Mucosa of descending colon (tissue), 3 donors: ENCODE data around the gene GSG1L. TPM values are rescaled to one million over a fixed set of nuclear protein-coding genes. Genes with fewer than 3 reads are reported as not detected.
"Not testable (repeated sequence)": the region's sequence is repeated elsewhere in the genome, so short reads cannot be mapped to it uniquely, and the experiment has no call there.

Experiments
- ATAC-seq: fragments of 200-7000 bp; cut with Tn5 transposase; one replicate; pipeline ENCODE4 v1.9.1; 2020; ENCODE audit warnings: mild to moderate bottlenecking, moderate library complexity
- DNase-seq, 3 donors: peaks; one replicate each; pipeline ENCODE4 v3.0.0-alpha.2; 2020
- H3K36me3 ChIP-seq: fragments of 200-600 bp; one replicate; pipeline ENCODE4 v1.8.0; 2021; ENCODE audit warnings: low read depth, mild to moderate bottlenecking
- H3K4me1 ChIP-seq: fragments of 200-600 bp; one replicate; pipeline ENCODE4 v1.8.0; 2021; ENCODE audit warnings: low read depth, mild to moderate bottlenecking
- H3K4me3 ChIP-seq: fragments of 200-600 bp; one replicate; pipeline ENCODE4 v1.8.0; 2021; ENCODE audit warnings: mild to moderate bottlenecking
- H3K9me3 ChIP-seq: fragments of 200-600 bp; one replicate; pipeline ENCODE4 v1.8.0; 2021; ENCODE audit warnings: mild to moderate bottlenecking
- CTCF ChIP-seq: fragments of 200-600 bp; IDR thresholded peaks from one replicate; pipeline ENCODE4 v1.8.0; 2022; ENCODE audit warnings: antibody characterized with exemption, mild to moderate bottlenecking
- intact Hi-C, 2 donors: fragments of 100-400 bp; cut with DNase I in 1 of 2; cut with micrococcal nuclease in 1 of 2; formaldehyde crosslinking; loops; one replicate each; pipeline versions ENCODE4 v1.11.0 to v1.11.1; 2022; cut with DNase I, micrococcal nuclease
- total RNA-seq, 3 donors: library from RNA; stranded (reverse); fragmentation: NEBNext Ultra II Directional in 2 of 3; extraction: Animal tissue kit (Norgen Biotek cat#: 25700) in 2 of 3; gene quantifications; one replicate each; pipeline versions ENCODE4 v1.2.1 to v1.2.4, GENCODE V29; 2021 to 2023
- donor health status: DM: no; HTN: no; CAD: no; lungs with moderate emphysema.
- donor health status: DM: no; HTN: no; CAD: no.
- donor health status: DM: no; HTN: yes; CAD: no.

GSG1L gene
- total RNA-seq, 3 donors from 2014 or later = 0.46 to 1.2 TPM; not detected in 1

DNA sequence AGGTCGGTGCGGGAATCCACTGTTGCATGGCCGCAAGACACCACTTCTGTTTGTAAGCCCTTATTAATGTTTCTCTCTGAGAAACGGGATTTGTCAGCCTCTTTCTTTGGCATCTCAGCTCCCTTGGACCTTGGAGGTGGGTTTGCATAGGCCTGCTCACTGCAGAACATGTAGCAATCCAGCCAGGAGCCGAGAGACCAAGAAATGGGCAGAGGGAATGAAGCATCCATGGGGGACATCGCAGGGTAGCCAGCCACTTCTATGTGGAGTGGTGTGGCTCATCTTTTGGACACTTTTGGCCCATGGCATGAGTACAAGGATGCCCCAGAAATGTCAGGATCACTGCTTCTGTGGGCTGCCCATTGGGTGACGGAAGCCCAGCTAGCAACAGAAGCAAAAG is 79.4 kb downstream of the GSG1L start:
- no peaks in the 10 kb centered on the region for H3K4me1 ChIP-seq
- ATAC-seq (no peak), DNase-seq (no peak)
- intact Hi-C loops = no loop called here
- H3K4me3 ChIP-seq = no peak overlapping the region
- no peak for TF ChIP-seq CTCF
- no peaks in the 10 kb centered on the region for H3K36me3 ChIP-seq
- H3K9me3 ChIP-seq = no peaks in the 10 kb centered on the region

DNA sequence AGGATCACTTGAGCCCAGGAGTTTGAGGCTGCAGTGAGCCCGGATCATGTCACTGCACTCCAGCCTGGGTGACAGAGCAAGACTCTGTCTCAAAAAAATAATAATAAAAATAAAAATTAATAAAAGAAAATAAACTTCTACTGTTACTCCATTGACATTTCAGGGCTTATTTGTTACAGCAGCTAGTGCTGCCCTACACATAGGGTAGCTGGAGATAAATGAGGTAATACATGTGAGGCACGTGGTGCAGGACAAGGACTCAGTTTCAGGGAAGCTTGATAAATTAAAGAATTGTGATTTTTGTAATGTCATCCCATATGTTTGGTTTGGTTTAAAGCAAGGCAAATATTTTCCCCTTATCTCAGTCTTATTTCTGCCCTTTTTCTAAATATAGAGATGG is 80.3 kb downstream of the GSG1L start:
- H3K4me1 ChIP-seq = no peaks in the 10 kb centered on the region
- intact Hi-C loops = no loop called here
- no peak overlapping the region for H3K4me3 ChIP-seq
- H3K9me3 ChIP-seq = no peaks in the 10 kb centered on the region
- H3K36me3 ChIP-seq = no peaks in the 10 kb centered on the region
- DNase-seq (no peak), ATAC-seq (no peak)
- TF ChIP-seq CTCF = no peak

- Histone ChIP-seq H3K4me1 (no peaks in the 10 kb centered on the region), H3K36me3 (no peaks in the 10 kb centered on the region), H3K9me3 (no peaks in the 10 kb centered on the region), H3K4me3 (no peak overlapping the region)
- no peak for TF ChIP-seq CTCF
- DNase-seq = no peak
- intact Hi-C loops = no loop called here
- ATAC-seq = no peak
These were observed 81.3 kb downstream of the GSG1L start for GRCh38 chr16:27982184-27982583.

GRCh38 chr16:27980919-27981700 is 82.4 kb downstream of the GSG1L start:
- Histone ChIP-seq H3K4me1 (no peaks in the 10 kb centered on the region), H3K4me3 (no peak overlapping the region), H3K36me3 (no peaks in the 10 kb centered on the region), H3K9me3 (no peaks in the 10 kb centered on the region)
- DNase-seq = no peak
- intact Hi-C loops = no loop called here
- no peak for ATAC-seq
- no peak for TF ChIP-seq CTCF

DNA sequence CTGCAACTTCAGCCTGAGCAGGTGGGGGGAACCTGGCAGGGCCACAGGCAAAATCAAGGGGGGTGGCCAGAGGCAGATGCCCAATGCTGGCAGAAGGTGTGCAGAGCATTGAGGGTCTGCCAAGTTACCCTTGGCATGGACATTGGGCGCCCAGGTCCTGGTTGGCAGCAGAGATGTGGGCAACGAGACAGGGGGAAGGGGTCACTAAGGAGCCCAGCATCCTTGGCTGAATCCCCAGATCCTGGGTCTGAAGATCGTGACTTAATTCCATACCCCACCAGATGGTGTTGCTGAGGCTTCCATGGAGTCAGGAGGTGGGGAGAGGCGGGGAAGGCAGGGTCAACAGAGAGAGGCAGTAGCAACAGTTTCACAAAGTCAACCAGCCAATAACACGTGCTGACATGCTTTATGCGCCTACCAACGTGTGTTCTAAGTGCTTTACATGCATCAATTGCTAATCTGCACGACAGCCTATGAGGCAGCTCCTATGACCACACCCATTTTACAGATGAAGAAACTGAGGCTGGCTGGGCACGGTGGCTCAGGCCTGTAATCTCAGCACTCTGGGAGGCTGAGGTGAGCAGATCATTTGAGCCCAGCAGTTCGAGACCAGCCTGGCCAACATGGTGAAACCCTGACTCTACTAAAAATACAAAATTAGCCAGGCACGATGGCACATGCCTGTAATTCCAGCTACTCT is 83.3 kb downstream of the GSG1L start:
- intact Hi-C loops = no loop called here
- no peak for TF ChIP-seq CTCF
- H3K4me3 ChIP-seq = no peak overlapping the region
- DNase-seq (no peak), ATAC-seq (no peak)
- H3K4me1 ChIP-seq = no peaks in the 10 kb centered on the region
- H3K36me3 ChIP-seq = no peaks in the 10 kb centered on the region
- no peaks in the 10 kb centered on the region for H3K9me3 ChIP-seq

DNA sequence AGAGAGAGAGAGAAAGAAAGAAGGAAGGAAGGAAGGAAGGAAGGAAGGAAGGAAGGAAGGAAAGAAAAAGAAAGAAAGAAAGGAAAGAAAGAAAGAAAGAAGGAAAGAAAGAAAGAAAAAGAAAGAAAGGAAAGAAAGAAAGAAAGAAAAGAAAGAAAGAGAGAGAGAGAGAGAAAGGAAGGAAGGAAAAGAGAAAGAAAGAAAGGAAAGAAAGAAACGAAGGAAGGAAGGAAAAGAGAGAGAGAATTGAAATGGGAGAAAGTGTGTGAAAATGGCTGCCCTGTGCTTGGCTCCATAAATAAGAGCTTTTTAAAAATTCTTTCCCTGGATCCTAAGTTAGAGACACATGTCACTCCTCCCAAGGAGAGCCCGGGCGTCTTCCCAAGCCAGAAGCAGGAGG is 83.8 kb downstream of the GSG1L start:
- intact Hi-C loops, H3K4me1 ChIP-seq, ATAC-seq, H3K4me3 ChIP-seq, H3K36me3 ChIP-seq, DNase-seq, H3K9me3 ChIP-seq: not testable (repeated sequence)
